Osteocyte (in vitro differentiated cells): ENCODE results near the gene TMEM181. TPM values are rescaled to one million over a fixed set of nuclear protein-coding genes. Genes with fewer than 3 reads are reported as not detected.

Source experiments
- DNase-seq: peaks from one replicate; pipeline ENCODE4 v3.0.0; 2021; ENCODE audit warnings: mixed read lengths; ENCODE audit not compliant: unreplicated experiment; ENCODE audit errors: extremely low spot score
- H3K27ac Mint-ChIP-seq: one replicate; pipeline ENCODE4 v1.8.0; 2021; ENCODE audit warnings: mild to moderate bottlenecking, mixed read lengths; ENCODE audit not compliant: unreplicated experiment
- H3K27me3 Mint-ChIP-seq: one replicate; pipeline ENCODE4 v1.8.0; 2021; ENCODE audit warnings: mixed read lengths; ENCODE audit not compliant: unreplicated experiment
- H3K36me3 Mint-ChIP-seq: one replicate; pipeline ENCODE4 v1.8.0; 2021; ENCODE audit warnings: mixed read lengths; ENCODE audit not compliant: unreplicated experiment
- H3K4me1 Mint-ChIP-seq: one replicate; pipeline ENCODE4 v1.8.0; 2021; ENCODE audit warnings: mixed read lengths; ENCODE audit not compliant: unreplicated experiment
- H3K4me3 Mint-ChIP-seq: one replicate; pipeline ENCODE4 v1.8.0; 2021; ENCODE audit warnings: mild to moderate bottlenecking, moderate library complexity, mixed read lengths; ENCODE audit not compliant: unreplicated experiment
- H3K9me3 Mint-ChIP-seq: one replicate; pipeline ENCODE4 v1.8.0; 2021; ENCODE audit warnings: mixed read lengths; ENCODE audit not compliant: unreplicated experiment
- CTCF ChIP-seq: fragments of 200-600 bp; sonication (generic); IDR thresholded peaks from 2 replicates; pipeline ENCODE4 v1.5.0; 2021; ENCODE audit warnings: antibody characterized with exemption, mild to moderate bottlenecking, moderate library complexity
- total RNA-seq: library from RNA; stranded (reverse); gene quantifications from 2 replicates; pipeline ENCODE4 v1.2.1, GENCODE V29; 2021

TMEM181 gene
- total RNA-seq, 1 donor from 2014 or later, result 33.5 TPM

GRCh38 chr6:158575550-158575949 is 15.7 kb downstream of the TMEM181 start:
- TF ChIP-seq CTCF, result no peak
- peaks cover 1% of the 10 kb centered on the region for H3K4me1 Mint-ChIP-seq
- no peak for DNase-seq
- H3K27ac Mint-ChIP-seq, result no peak overlapping the region
- H3K36me3 Mint-ChIP-seq, result peaks cover 17% of the 10 kb centered on the region
- peaks cover 7% of the 10 kb centered on the region for H3K9me3 Mint-ChIP-seq
- no peak overlapping the region for H3K4me3 Mint-ChIP-seq
- no peaks in the 10 kb centered on the region for H3K27me3 Mint-ChIP-seq

GRCh38 chr6:158584236-158584651 is 24.4 kb downstream of the TMEM181 start:
- Mint-ChIP-seq H3K9me3 (no peaks in the 10 kb centered on the region), H3K27me3 (no peaks in the 10 kb centered on the region), H3K27ac (no peak overlapping the region), H3K36me3 (peaks cover 36% of the 10 kb centered on the region), H3K4me3 (no peak overlapping the region), H3K4me1 (no peaks in the 10 kb centered on the region)
- DNase-seq, result no peak
- TF ChIP-seq CTCF, result no peak

DNA sequence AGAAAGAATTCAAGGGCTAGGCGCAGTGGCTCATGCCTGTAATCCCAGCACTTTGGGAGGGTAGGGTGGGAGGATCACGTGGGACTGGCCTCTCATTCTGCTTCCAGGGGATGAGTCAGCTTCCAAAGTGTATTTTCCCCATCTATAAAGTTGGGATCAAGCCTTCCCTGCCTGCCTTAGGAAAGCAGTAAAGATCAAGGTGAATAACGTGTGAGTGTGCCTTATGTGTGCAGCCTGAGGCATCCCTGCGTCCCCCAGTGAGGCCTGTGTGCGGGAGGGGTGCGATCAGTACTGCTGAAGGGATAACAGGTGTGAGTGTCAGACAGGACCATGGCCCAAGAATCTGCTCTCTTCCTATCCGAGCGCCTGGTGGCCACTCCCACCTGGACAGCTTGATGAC is 26.8 kb downstream of the TMEM181 start:
- no peak for TF ChIP-seq CTCF
- peaks cover 58% of the 10 kb centered on the region for H3K36me3 Mint-ChIP-seq
- H3K27ac Mint-ChIP-seq, result no peak overlapping the region
- no peak overlapping the region for H3K4me3 Mint-ChIP-seq
- DNase-seq, result no peak
- H3K4me1 Mint-ChIP-seq, result no peaks in the 10 kb centered on the region
- no peaks in the 10 kb centered on the region for H3K9me3 Mint-ChIP-seq
- H3K27me3 Mint-ChIP-seq, result no peaks in the 10 kb centered on the region

DNA sequence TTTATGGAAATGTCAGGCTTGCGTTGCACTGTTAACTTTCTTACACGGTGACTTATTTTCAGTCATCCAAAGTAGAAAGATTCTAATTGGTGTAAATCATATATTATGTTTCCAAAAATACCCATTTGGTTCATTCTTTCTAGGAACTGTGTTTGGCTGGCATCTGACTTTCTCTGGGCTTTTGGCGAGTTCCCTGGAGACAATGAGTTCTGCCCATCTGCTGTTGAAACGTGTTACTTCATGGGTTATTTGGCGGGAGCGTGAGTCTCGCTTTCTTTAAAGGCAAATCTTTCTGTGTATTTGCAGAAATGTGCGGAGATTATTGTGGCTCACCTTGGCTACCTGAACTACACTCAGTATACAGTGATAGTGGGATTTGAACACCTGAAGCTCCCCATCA is 29.5 kb downstream of the TMEM181 start:
- Mint-ChIP-seq H3K27ac (no peak overlapping the region), H3K4me3 (no peak overlapping the region), H3K9me3 (no peaks in the 10 kb centered on the region), H3K27me3 (no peaks in the 10 kb centered on the region), H3K4me1 (no peaks in the 10 kb centered on the region), H3K36me3 (peaks cover 69% of the 10 kb centered on the region)
- no peak for TF ChIP-seq CTCF
- DNase-seq, result no peak

DNA sequence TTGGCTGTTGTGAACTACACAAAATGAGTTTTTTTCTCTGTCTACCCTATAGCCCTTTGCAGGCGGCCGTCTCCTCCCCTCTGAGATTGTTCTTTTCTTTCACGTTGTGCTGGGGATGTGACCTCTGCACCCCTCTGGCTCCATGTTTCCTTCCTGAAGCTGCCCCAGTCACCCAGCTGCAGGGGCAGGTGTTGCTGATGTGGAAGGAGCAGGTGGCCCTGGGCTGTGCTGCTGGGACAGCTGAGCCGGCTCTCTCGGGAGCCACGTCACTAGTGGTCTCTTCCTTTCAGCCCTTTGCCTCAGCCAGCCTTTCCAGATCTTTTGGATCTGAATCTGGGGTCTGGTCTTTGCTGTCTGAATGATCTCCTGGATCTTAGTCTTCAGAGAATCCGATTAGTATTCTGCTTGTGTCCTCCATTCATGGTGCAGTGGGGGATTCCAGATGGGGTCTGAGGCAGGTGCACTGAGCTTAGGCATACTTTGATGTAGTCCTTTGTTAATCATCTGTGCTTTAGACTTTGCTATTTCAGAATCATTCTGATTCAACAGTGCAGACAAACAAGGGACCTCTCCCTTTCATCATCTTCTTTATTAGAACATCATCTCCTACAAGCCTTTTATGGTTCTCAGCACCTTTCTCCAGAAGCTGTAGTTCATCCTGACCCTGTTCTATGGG is 31.4 kb downstream of the TMEM181 start:
- no peak for TF ChIP-seq CTCF
- H3K4me3 Mint-ChIP-seq, result no peak overlapping the region
- H3K9me3 Mint-ChIP-seq, result no peaks in the 10 kb centered on the region
- no peaks in the 10 kb centered on the region for H3K4me1 Mint-ChIP-seq
- DNase-seq, result no peak
- H3K27me3 Mint-ChIP-seq, result no peaks in the 10 kb centered on the region
- no peak overlapping the region for H3K27ac Mint-ChIP-seq
- peaks cover 61% of the 10 kb centered on the region for H3K36me3 Mint-ChIP-seq
